H1 (cell line): ENCODE measurements around the gene CPNE8. TPM values are rescaled to one million over a fixed set of nuclear protein-coding genes. Genes with fewer than 3 reads are reported as not detected.

ENCODE experiments used
- ASH2L ChIP-seq: fragments of 200-600, 300-600 bp; sonication (generic); IDR thresholded peaks from one replicate; pipeline ENCODE4 v1.7.1; 2017; ENCODE audit warnings: low read length
- CBX8 ChIP-seq: fragments of 300-800, 300-1000 bp; sonication (generic); IDR thresholded peaks from 2 replicates; pipeline ENCODE4 v1.7.1; 2016; ENCODE audit warnings: low read depth, low read length, borderline replicate concordance
- MAFK ChIP-seq: IDR thresholded peaks from 2 replicates; pipeline ENCODE4 v1.6.1; 2012; ENCODE audit warnings: low read depth, mild to moderate bottlenecking, improper control_type of control experiment, low read length
- POLR2A ChIP-seq, 2 experiments: IDR thresholded peaks; 1 replicate in 1 of 2; 2 replicates in 1 of 2; pipeline ENCODE4 v1.6.1; 2011; ENCODE audit warnings: low read depth in 2 of 2, low read length in 2 of 2, mild to moderate bottlenecking in 2 of 2; ENCODE audit errors: control extremely low read depth in 1 of 2
- SP2 ChIP-seq: IDR thresholded peaks from 2 replicates; pipeline ENCODE4 v1.6.1; 2012; ENCODE audit warnings: mild to moderate bottlenecking, low read length, inconsistent platforms
- TAF7 ChIP-seq: optimal IDR thresholded peaks from 2 replicates; pipeline ENCODE3; 2011; ENCODE audit warnings: low read depth, mild to moderate bottlenecking, inconsistent platforms, low read length, moderate library complexity, borderline replicate concordance
- TBP ChIP-seq: IDR thresholded peaks from 2 replicates; pipeline ENCODE4 v1.6.1; 2011; ENCODE audit warnings: low read depth, low read length, improper control_type of control experiment
- ZNF274 ChIP-seq: IDR thresholded peaks from 2 replicates; pipeline ENCODE4 v1.7.0; 2012; ENCODE audit warnings: low read length, borderline replicate concordance; ENCODE audit errors: extremely low read depth
- polyA plus RNA-seq, 7 experiments: library from polyadenylated mRNA; depleted of rRNA in 3 of 7; stranded (reverse) in 5 of 7; unstranded in 2 of 7; fragments of >200 nt in 5 of 7; fragments of 200-250 nt in 2 of 7; gene quantifications; 1 replicate in 5 of 7; 2 replicates in 1 of 7; 4 replicates in 1 of 7; pipeline versions ENCODE4 v1.2.1 to v1.2.3, GENCODE V29; 2011 to 2013; ENCODE audit warnings: missing spikeins in 2 of 7, mixed read lengths in 2 of 7
- total RNA-seq: library from RNA; stranded (reverse); fragmentation: NEBNext Ultra II Directional; extraction: Animal tissue kit (Norgen Biotek cat#: 25700); gene quantifications from 2 replicates; pipeline ENCODE4 v1.2.1, GENCODE V29; 2021

CPNE8 gene
- total and polyA plus RNA-seq, 2 of the 8 experiments (the other 6 are each of a cell fraction or from before 2014, with no cell fraction given), result 2.5 to 6.8 TPM

GRCh38 chr12:38614171-38614570 lies 291.2 kb downstream of the CPNE8 start (continued):
- TF ChIP-seq ASH2L (no peak), POLR2A (IDR thresholded peaks at IDR 0.05; ENCODE audit: control extremely low read depth in 1 of 2, low read depth in 2 of 2, low read length in 2 of 2) (no peak), CBX8 (no peak), TBP (no peak), TAF7 (no peak), MAFK (no peak), ZNF274 (no peak), SP2 (no peak)
